Natural killer cell (primary cell): ENCODE measurements around the gene RIC1. TPM values are rescaled to one million over a fixed set of nuclear protein-coding genes. Genes with fewer than 3 reads are reported as not detected.
A peak's percentile ranks its signal among the peaks of the same experiment; 100 is the strongest.
"Not testable (repeated sequence)": the region's sequence is repeated elsewhere in the genome, so short reads cannot be mapped to it uniquely, and the experiment has no call there.

Source experiments
- ATAC-seq, 3 donors: fragments of 150-1000 bp in 2 of 3; fragments of 200-7000 bp in 1 of 3; cut with Tn5 transposase; 1 replicate in 1 of 3; 2 replicates in 2 of 3; pipeline ENCODE4 v1.10.0; 2021; ENCODE audit warnings: mild to moderate bottlenecking in 2 of 3, moderate library complexity in 2 of 3
- DNase-seq, 2 donors: peaks; one replicate each; pipeline versions ENCODE4 v3.0.0 to v3.0.0-alpha.2; 2013 to 2021; ENCODE audit warnings: mixed read lengths in 1 of 2
- H3K27ac ChIP-seq: one replicate; pipeline ENCODE4 v1.5.1; 2013; ENCODE audit warnings: mild to moderate bottlenecking, low read length
- H3K27me3 ChIP-seq: one replicate; pipeline ENCODE4 v1.6.1; 2013; ENCODE audit warnings: low read length; ENCODE audit not compliant: control insufficient read depth, insufficient read depth
- H3K36me3 ChIP-seq: one replicate; pipeline ENCODE4 v1.6.1; 2013; ENCODE audit warnings: low read length; ENCODE audit not compliant: control insufficient read depth, insufficient read depth
- H3K4me1 ChIP-seq: one replicate; pipeline ENCODE4 v1.6.1; 2013; ENCODE audit warnings: low read length; ENCODE audit not compliant: control insufficient read depth, insufficient read depth
- H3K4me3 ChIP-seq: one replicate; pipeline ENCODE4 v1.5.1; 2013; ENCODE audit warnings: low read length
- H3K9me3 ChIP-seq: one replicate; pipeline ENCODE4 v1.6.1; 2013; ENCODE audit warnings: low read length; ENCODE audit not compliant: control insufficient read depth, insufficient read depth
- H3K27ac Mint-ChIP-seq, 2 donors: one replicate each; pipeline ENCODE4 v1.8.0; 2022; ENCODE audit warnings: mild to moderate bottlenecking in 2 of 2, mixed read lengths in 2 of 2, moderate library complexity in 1 of 2
- H3K27me3 Mint-ChIP-seq, 2 donors: one replicate each; pipeline ENCODE4 v1.8.0; 2022; ENCODE audit warnings: low read depth in 2 of 2, mixed read lengths in 2 of 2
- H3K36me3 Mint-ChIP-seq: one replicate; pipeline ENCODE4 v1.8.0; 2022; ENCODE audit warnings: mixed read lengths
- H3K4me1 Mint-ChIP-seq, 2 donors: one replicate each; pipeline ENCODE4 v1.8.0; 2022; ENCODE audit warnings: mixed read lengths in 2 of 2
- H3K4me3 Mint-ChIP-seq: one replicate; pipeline ENCODE4 v1.8.0; 2022; ENCODE audit warnings: mild to moderate bottlenecking, moderate library complexity, mixed read lengths
- H3K9me3 Mint-ChIP-seq, 2 donors: one replicate each; pipeline ENCODE4 v1.8.0; 2022; ENCODE audit warnings: mixed read lengths in 2 of 2
- CTCF ChIP-seq: fragments of 200-600 bp; IDR thresholded peaks from one replicate; pipeline ENCODE4 v1.8.0; 2022; ENCODE audit warnings: antibody characterized with exemption
- WGBS: methylation state at CpG from one replicate; pipeline ENCODE4 v1.1.7; 2013; ENCODE audit warnings: missing lambda C conversion rate; ENCODE audit not compliant: insufficient coverage; 5-methylcytosine and 5-hydroxymethylcytosine counted together
- intact Hi-C: fragments of 100-400 bp; cut with micrococcal nuclease; formaldehyde crosslinking; loops from one replicate; pipeline ENCODE4 v1.14.2; 2022
- total RNA-seq, 4 donors: library from RNA; stranded (reverse); fragments of 120-200 nt in 1 of 4; gene quantifications; one replicate each; pipeline versions ENCODE4 v1.2.3 to v1.2.4, GENCODE V29; 2013 to 2022

RIC1 gene
- total RNA-seq, 3 donors from 2014 or later (not counting 1 experiment from before 2014, with no cell fraction given), result 23.5 to 33.9 (median 31.8) TPM

- H3K9me3 ChIP-seq, result peaks cover 18% of the 10 kb centered on the region
- Mint-ChIP-seq H3K36me3 (peaks cover 38% of the 10 kb centered on the region), H3K4me3 (no peak overlapping the region), H3K27ac (no peak overlapping the region), H3K9me3 (peaks cover 5 to 28% of the 10 kb centered on the region in 2 donors), H3K4me1 (peaks cover 36 to 55% of the 10 kb centered on the region in 2 donors), H3K27me3 (no peaks in the 10 kb centered on the region)
- H3K4me1 ChIP-seq, result peaks cover 3% of the 10 kb centered on the region
- H3K27me3 ChIP-seq, result no peaks in the 10 kb centered on the region
- intact Hi-C loops, result no loop called here
- no peak overlapping the region for H3K4me3 ChIP-seq
- ATAC-seq (peak in 1 of 3 donors; percentile 41), DNase-seq (no peak)
- 100% methylated on average over 2 of the region's 2 CpGs for WGBS
- no peak for TF ChIP-seq CTCF
- H3K27ac ChIP-seq, result no peak overlapping the region
- H3K36me3 ChIP-seq, result no peaks in the 10 kb centered on the region
Measured at GRCh38 chr9:5650356-5651105, 21.6 kb downstream of the RIC1 start.

- Mint-ChIP-seq H3K4me3 (no peak overlapping the region), H3K36me3 (peaks cover 38% of the 10 kb centered on the region), H3K27me3 (no peaks in the 10 kb centered on the region), H3K9me3 (peaks cover 5 to 28% of the 10 kb centered on the region in 2 donors), H3K27ac (no peak overlapping the region), H3K4me1 (peaks cover 28 to 54% of the 10 kb centered on the region in 2 donors)
- Histone ChIP-seq H3K27me3 (no peaks in the 10 kb centered on the region), H3K27ac (no peak overlapping the region), H3K4me1 (peaks cover 3% of the 10 kb centered on the region), H3K4me3 (no peak overlapping the region), H3K9me3 (peaks cover 18% of the 10 kb centered on the region), H3K36me3 (no peaks in the 10 kb centered on the region)
- ATAC-seq, result no peak
- intact Hi-C loops, result no loop called here
- no peak for TF ChIP-seq CTCF
- no peak for DNase-seq
Measured at GRCh38 chr9:5651246-5651645, 22.3 kb downstream of the RIC1 start.

GRCh38 chr9:5652821-5653220 is 23.9 kb downstream of the RIC1 start:
- no peak overlapping the region for H3K27ac ChIP-seq
- TF ChIP-seq CTCF, result no peak
- Mint-ChIP-seq H3K9me3 (peaks cover 5 to 28% of the 10 kb centered on the region in 2 donors), H3K4me3 (no peak overlapping the region), H3K27ac (no peak overlapping the region), H3K36me3 (peaks cover 38% of the 10 kb centered on the region), H3K27me3 (no peaks in the 10 kb centered on the region), H3K4me1 (peaks cover 17 to 49% of the 10 kb centered on the region in 2 donors)
- intact Hi-C loops, result no loop called here
- no peaks in the 10 kb centered on the region for H3K27me3 ChIP-seq
- peaks cover 18% of the 10 kb centered on the region for H3K9me3 ChIP-seq
- WGBS, result 100% methylated on average over 1 of the region's 1 CpG
- DNase-seq (no peak), ATAC-seq (no peak)
- peaks cover 3% of the 10 kb centered on the region for H3K36me3 ChIP-seq
- H3K4me1 ChIP-seq, result peaks cover 3% of the 10 kb centered on the region
- no peak overlapping the region for H3K4me3 ChIP-seq

GRCh38 chr9:5662804-5663203 is 33.9 kb downstream of the RIC1 start:
- 89% methylated on average over 1 of the region's 1 CpG for WGBS

More at GRCh38 chr9:5662804-5663203, 33.9 kb downstream of the RIC1 start:
- H3K36me3 Mint-ChIP-seq, result peaks cover 35% of the 10 kb centered on the region
- H3K27me3 ChIP-seq, H3K27ac Mint-ChIP-seq, H3K36me3 ChIP-seq, intact Hi-C loops, H3K9me3 Mint-ChIP-seq, ATAC-seq, H3K27ac ChIP-seq, H3K9me3 ChIP-seq, H3K4me3 ChIP-seq, H3K4me3 Mint-ChIP-seq, H3K27me3 Mint-ChIP-seq, DNase-seq: not testable (repeated sequence)
- peaks cover 49 to 55% of the 10 kb centered on the region in 2 donors for H3K4me1 Mint-ChIP-seq
- peaks cover 13% of the 10 kb centered on the region for H3K4me1 ChIP-seq
